B cell (primary cell): ENCODE measurements around the gene TMEM9. TPM values are rescaled to one million over a fixed set of nuclear protein-coding genes. Genes with fewer than 3 reads are reported as not detected.

ENCODE experiments used
- ATAC-seq: fragments of 200-7000 bp; cut with Tn5 transposase; one replicate; pipeline ENCODE4 v1.10.0; 2021; ENCODE audit warnings: low read depth, mild to moderate bottlenecking, moderate number of reproducible peaks, moderate library complexity
- CTCF ChIA-PET: fragments of 350-600 bp; sonication (Branson Sonifier 250); formaldehyde crosslinking; loops from one replicate; lab custom pipeline; 2021; ENCODE audit warnings: antibody characterized with exemption, inconsistent platforms; lab: Charles Lee
- POLR2A ChIA-PET: fragments of 350-600 bp; sonication (Branson Sonifier 250); formaldehyde crosslinking; loops from one replicate; lab custom pipeline; 2021; ENCODE audit warnings: antibody characterized with exemption; lab: Charles Lee
- DNase-seq: peaks from one replicate; pipeline ENCODE4 v3.0.0; 2013
- H2AFZ ChIP-seq: 2 replicates; pipeline ENCODE4 v1.6.1; 2012; ENCODE audit warnings: mild to moderate bottlenecking, low read depth, low read length; ENCODE audit not compliant: insufficient read depth, poor library complexity, severe bottlenecking
- H3K27ac ChIP-seq, 2 donors: 1 replicate in 1 of 2; 2 replicates in 1 of 2; pipeline ENCODE4 v1.5.1; 2012 to 2013; ENCODE audit warnings: low read length in 2 of 2, mild to moderate bottlenecking in 2 of 2, moderate library complexity in 1 of 2
- H3K27me3 ChIP-seq, 4 experiments: fragments of 200-600 bp in 1 of 4; sonication (generic) in 1 of 4; replicated peaks in 1 of 4; 1 replicate in 2 of 4; 2 replicates in 2 of 4; pipeline versions ENCODE4 v1.6.1 to v1.7.0; 2013 to 2016; ENCODE audit warnings: low read length in 3 of 4, mild to moderate bottlenecking in 2 of 4, mixed read lengths in 1 of 4, moderate library complexity in 1 of 4; ENCODE audit not compliant: insufficient read depth in 4 of 4, control insufficient read depth in 3 of 4; ENCODE audit errors: control extremely low read depth in 1 of 4
- H3K36me3 ChIP-seq, 2 experiments: replicated peaks in 1 of 2; 1 replicate in 1 of 2; 2 replicates in 1 of 2; pipeline versions ENCODE4 v1.6.1 to v1.7.1; 2013; ENCODE audit warnings: low read length in 1 of 2; ENCODE audit not compliant: insufficient read depth in 2 of 2, control insufficient read depth in 1 of 2; ENCODE audit errors: control extremely low read depth in 1 of 2, extremely low read depth in 1 of 2
- H3K4me1 ChIP-seq, 2 donors: fragments of 200-600 bp in 1 of 2; sonication (generic) in 1 of 2; 1 replicate in 1 of 2; 2 replicates in 1 of 2; pipeline versions ENCODE4 v1.5.1 to v1.6.1; 2013 to 2017; ENCODE audit warnings: low read length in 2 of 2; ENCODE audit not compliant: control insufficient read depth in 2 of 2, insufficient read depth in 2 of 2
- H3K4me2 ChIP-seq: replicated peaks from 2 replicates; pipeline ENCODE3; 2012; ENCODE audit warnings: mild to moderate bottlenecking, low read depth, low read length; ENCODE audit not compliant: poor library complexity, severe bottlenecking
- H3K4me3 ChIP-seq, 5 experiments: fragments of 200-600 bp in 1 of 5; sonication (generic) in 1 of 5; 1 replicate in 3 of 5; 2 replicates in 2 of 5; pipeline versions ENCODE4 v1.5.1 to v1.7.0; 2011 to 2016; ENCODE audit warnings: low read length in 4 of 5, mild to moderate bottlenecking in 4 of 5, low read depth in 2 of 5, control low read depth in 1 of 5, moderate library complexity in 1 of 5; ENCODE audit not compliant: insufficient read depth in 1 of 5; ENCODE audit errors: control extremely low read depth in 1 of 5, extremely low read depth in 1 of 5
- H3K79me2 ChIP-seq: fragments of 200-600 bp; sonication (generic); one replicate; pipeline ENCODE4 v1.6.0; 2016; ENCODE audit warnings: low read length; ENCODE audit not compliant: control insufficient read depth, insufficient read depth
- H3K9ac ChIP-seq: fragments of 200-600 bp; sonication (generic); 2 replicates; pipeline ENCODE4 v1.6.1; 2017; ENCODE audit warnings: mild to moderate bottlenecking, low read length, moderate library complexity
- H3K9me3 ChIP-seq, 3 donors: one replicate each; pipeline versions ENCODE4 v1.6.1 to v1.7.1; 2013; ENCODE audit warnings: low read length in 2 of 3; ENCODE audit not compliant: control insufficient read depth in 2 of 3, insufficient read depth in 1 of 3; ENCODE audit errors: control extremely low read depth in 1 of 3
- H4K20me1 ChIP-seq: 2 replicates; pipeline ENCODE4 v1.6.0; 2012; ENCODE audit warnings: mild to moderate bottlenecking, low read length; ENCODE audit not compliant: insufficient read depth, control insufficient read depth, poor library complexity, severe bottlenecking
- H3K27ac Mint-ChIP-seq: one replicate; pipeline ENCODE4 v1.8.0; 2021; ENCODE audit warnings: mixed read lengths
- H3K27me3 Mint-ChIP-seq: one replicate; pipeline ENCODE4 v1.8.0; 2021; ENCODE audit warnings: mixed read lengths
- H3K4me1 Mint-ChIP-seq: one replicate; pipeline ENCODE4 v1.8.0; 2021; ENCODE audit warnings: mixed read lengths
- H3K4me3 Mint-ChIP-seq: one replicate; pipeline ENCODE4 v1.8.0; 2021; ENCODE audit warnings: mixed read lengths
- H3K9me3 Mint-ChIP-seq: one replicate; pipeline ENCODE4 v1.8.0; 2022; ENCODE audit warnings: mixed read lengths; ENCODE audit not compliant: insufficient read depth
- EZH2 ChIP-seq: IDR thresholded peaks from 2 replicates; pipeline ENCODE4 v1.6.1; 2012; ENCODE audit warnings: borderline replicate concordance, low read depth, mild to moderate bottlenecking, moderate library complexity, low read length; ENCODE audit not compliant: insufficient read depth, poor library complexity, severe bottlenecking
- WGBS: methylation state at CpG from one replicate; pipeline ENCODE4 v1.1.5; 2013; ENCODE audit warnings: missing lambda C conversion rate; ENCODE audit not compliant: insufficient coverage; 5-methylcytosine and 5-hydroxymethylcytosine counted together
- intact Hi-C: fragments of 100-400 bp; cut with micrococcal nuclease; formaldehyde crosslinking; loops from one replicate; pipeline ENCODE4 v1.10.0; 2022
- polyA plus RNA-seq: library from polyadenylated mRNA; depleted of rRNA; stranded (reverse); fragments of >200 nt; gene quantifications from 2 replicates; pipeline ENCODE4 v1.2.3, GENCODE V29; 2012
- total RNA-seq, 2 donors: library from RNA; stranded (reverse); fragments of 120-200 nt in 1 of 2; gene quantifications; 1 replicate in 1 of 2; 2 replicates in 1 of 2; pipeline versions ENCODE4 v1.2.3 to v1.2.4, GENCODE V29; 2013 to 2022
- TF ChIP-seq, protein P1 (sequence below): fragments of 200-600 bp; IDR thresholded peaks from one replicate; pipeline ENCODE4 v1.8.0; 2022; ENCODE audit warnings: antibody characterized with exemption, mild to moderate bottlenecking

Gene TMEM9
- total and polyA plus RNA-seq, 2 donors (not counting 1 experiment from before 2014, with no cell fraction given): 23.6 to 29.2 TPM

DNA sequence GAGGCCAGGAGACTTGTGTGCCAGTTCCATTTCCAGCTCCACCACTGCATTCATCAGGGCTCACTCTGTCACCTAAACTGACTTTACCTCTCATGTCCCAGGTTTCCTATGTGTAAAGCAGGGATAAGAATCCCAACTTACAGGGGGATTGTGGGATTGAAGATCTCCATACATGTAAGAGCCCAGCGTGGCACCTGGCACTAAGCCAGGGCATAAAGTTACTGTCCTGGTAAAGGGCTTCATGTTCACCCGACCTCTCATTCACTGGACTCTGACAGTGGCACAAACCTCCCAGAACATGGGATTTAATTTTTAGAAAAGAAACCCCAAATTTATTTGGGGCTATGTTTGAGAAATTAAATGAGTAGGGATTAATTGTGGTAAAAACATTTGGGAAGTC, 27.5 kb upstream of the TMEM9 start:
- intact Hi-C loops: no loop called here
- POLR2A ChIA-PET: no interaction called here
- Mint-ChIP-seq H3K27ac (no peak overlapping the region), H3K4me3 (no peak overlapping the region), H3K4me1 (no peaks in the 10 kb centered on the region), H3K27me3 (peaks cover 53% of the 10 kb centered on the region), H3K9me3 (peaks cover 4% of the 10 kb centered on the region)
- ATAC-seq (no peak), DNase-seq (no peak)
- Histone ChIP-seq H2AFZ (no peak overlapping the region), H3K4me1 (no peaks in the 10 kb centered on the region), H3K27me3 (peaks cover 0 to 23% (median 6%) of the 10 kb centered on the region in 4 experiments), H4K20me1 (no peaks in the 10 kb centered on the region), H3K36me3 (no peaks in the 10 kb centered on the region), H3K9ac (no peak overlapping the region), H3K4me2 (no peak overlapping the region), H3K9me3 (peaks cover 3 to 4% (median 4%) of the 10 kb centered on the region in 3 donors), H3K79me2 (no peaks in the 10 kb centered on the region), H3K4me3 (no peak overlapping the region), H3K27ac (no peak overlapping the region)
- WGBS: no CpG with 5 or more reads among the region's 2 CpGs
- CTCF ChIA-PET: no interaction called here
- TF ChIP-seq EZH2: no peak
- TF ChIP-seq, protein P1, sequence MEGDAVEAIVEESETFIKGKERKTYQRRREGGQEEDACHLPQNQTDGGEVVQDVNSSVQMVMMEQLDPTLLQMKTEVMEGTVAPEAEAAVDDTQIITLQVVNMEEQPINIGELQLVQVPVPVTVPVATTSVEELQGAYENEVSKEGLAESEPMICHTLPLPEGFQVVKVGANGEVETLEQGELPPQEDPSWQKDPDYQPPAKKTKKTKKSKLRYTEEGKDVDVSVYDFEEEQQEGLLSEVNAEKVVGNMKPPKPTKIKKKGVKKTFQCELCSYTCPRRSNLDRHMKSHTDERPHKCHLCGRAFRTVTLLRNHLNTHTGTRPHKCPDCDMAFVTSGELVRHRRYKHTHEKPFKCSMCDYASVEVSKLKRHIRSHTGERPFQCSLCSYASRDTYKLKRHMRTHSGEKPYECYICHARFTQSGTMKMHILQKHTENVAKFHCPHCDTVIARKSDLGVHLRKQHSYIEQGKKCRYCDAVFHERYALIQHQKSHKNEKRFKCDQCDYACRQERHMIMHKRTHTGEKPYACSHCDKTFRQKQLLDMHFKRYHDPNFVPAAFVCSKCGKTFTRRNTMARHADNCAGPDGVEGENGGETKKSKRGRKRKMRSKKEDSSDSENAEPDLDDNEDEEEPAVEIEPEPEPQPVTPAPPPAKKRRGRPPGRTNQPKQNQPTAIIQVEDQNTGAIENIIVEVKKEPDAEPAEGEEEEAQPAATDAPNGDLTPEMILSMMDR: peak; percentile 8

DNA sequence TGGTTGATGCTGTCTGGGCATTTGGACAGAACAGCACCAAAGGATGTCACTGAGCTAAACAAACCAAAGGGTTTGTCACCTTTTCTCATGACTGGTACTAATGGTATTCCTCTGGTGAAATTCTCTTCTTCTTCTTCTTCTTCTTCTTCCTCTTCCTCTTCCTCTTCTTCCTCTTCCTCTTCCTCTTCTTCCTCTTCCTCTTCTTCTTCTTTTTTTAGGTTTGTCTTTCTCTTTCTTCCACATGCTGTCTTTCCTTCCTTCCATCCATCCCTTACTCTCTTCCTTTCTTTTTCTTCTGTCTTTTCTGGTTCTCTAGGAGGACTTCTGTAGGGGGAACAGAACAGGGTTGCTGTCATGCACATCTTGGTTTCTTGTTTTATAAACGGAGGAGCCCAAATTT, 27.0 kb upstream of the TMEM9 start:
- no peak overlapping the region for H3K4me3 ChIP-seq
- H3K9ac ChIP-seq: no peak overlapping the region
- ChIA-PET CTCF (no interaction called here), POLR2A (no interaction called here)
- H3K4me1 ChIP-seq: no peaks in the 10 kb centered on the region
- ATAC-seq: no peak
- no peak overlapping the region for H3K27ac ChIP-seq
- intact Hi-C loops: no loop called here
- H3K4me1 Mint-ChIP-seq: no peaks in the 10 kb centered on the region
- no peak overlapping the region for H3K4me3 Mint-ChIP-seq
- peaks cover 52% of the 10 kb centered on the region for H3K27me3 Mint-ChIP-seq
- no peak for TF ChIP-seq EZH2
- TF ChIP-seq, protein P1: no peak
- H3K79me2 ChIP-seq: no peaks in the 10 kb centered on the region
- 100% methylated on average over 1 of the region's 1 CpG for WGBS
- peaks cover 3 to 4% (median 4%) of the 10 kb centered on the region in 3 donors for H3K9me3 ChIP-seq
- no peak overlapping the region for H2AFZ ChIP-seq
- no peaks in the 10 kb centered on the region for H3K36me3 ChIP-seq
- DNase-seq: no peak
- H3K27ac Mint-ChIP-seq: no peak overlapping the region
- peaks cover 4% of the 10 kb centered on the region for H3K9me3 Mint-ChIP-seq
- H3K27me3 ChIP-seq: peaks cover 0 to 27% (median 6%) of the 10 kb centered on the region in 4 experiments
- no peak overlapping the region for H3K4me2 ChIP-seq
- H4K20me1 ChIP-seq: no peaks in the 10 kb centered on the region
